Uterus (tissue), 2 donors: ENCODE measurements around the gene BAHD1.

Source experiments
- POLR2A ChIP-seq, 2 donors: fragments of 450-650 bp; IDR thresholded peaks; one replicate each; pipeline ENCODE4 v1.6.1; 2016; ENCODE audit warnings: antibody characterized with exemption in 2 of 2, mild to moderate bottlenecking in 1 of 2, moderate library complexity in 1 of 2
- TF ChIP-seq, protein P1 (sequence below), 4 experiments: fragments of 200-600 bp in 2 of 4; fragments of 450-650 bp in 2 of 4; sonication (generic) in 2 of 4; IDR thresholded peaks; one replicate each; pipeline ENCODE4 v1.5.1; 2016 to 2019; ENCODE audit warnings: antibody characterized with exemption in 4 of 4, mild to moderate bottlenecking in 2 of 4, moderate library complexity in 1 of 4

DNA sequence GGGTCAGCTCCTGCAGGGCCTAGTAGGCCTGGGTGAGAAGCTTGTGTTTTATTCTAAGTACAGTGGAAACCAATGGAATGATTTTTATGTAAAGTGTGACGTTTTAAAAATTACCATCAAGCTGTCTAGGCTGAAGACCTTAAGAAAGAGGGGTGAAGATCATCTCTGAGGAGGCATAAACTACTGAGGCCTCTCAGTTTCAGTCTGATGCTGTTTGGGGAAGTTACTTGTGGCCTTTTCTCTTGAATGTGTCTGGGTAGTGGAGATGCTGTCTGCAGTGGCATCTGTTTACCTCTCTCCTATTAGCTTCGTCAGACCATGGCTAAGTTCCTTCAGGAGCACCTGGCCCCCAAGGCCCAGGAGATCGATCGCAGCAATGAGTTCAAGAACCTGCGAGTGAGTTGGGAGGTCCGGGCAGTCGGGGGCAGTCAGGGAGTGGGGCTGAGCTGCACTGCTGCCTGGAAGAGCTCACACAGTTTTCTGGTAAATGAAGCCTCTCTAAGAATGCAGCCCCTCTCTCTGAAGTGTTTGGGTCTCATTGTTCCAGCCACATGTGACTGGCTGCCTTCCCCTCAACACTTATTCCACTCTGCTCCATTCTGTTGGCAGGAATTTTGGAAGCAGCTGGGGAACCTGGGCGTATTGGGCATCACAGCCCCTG is 33.3 kb upstream of the BAHD1 start:
- TF ChIP-seq, protein P1, sequence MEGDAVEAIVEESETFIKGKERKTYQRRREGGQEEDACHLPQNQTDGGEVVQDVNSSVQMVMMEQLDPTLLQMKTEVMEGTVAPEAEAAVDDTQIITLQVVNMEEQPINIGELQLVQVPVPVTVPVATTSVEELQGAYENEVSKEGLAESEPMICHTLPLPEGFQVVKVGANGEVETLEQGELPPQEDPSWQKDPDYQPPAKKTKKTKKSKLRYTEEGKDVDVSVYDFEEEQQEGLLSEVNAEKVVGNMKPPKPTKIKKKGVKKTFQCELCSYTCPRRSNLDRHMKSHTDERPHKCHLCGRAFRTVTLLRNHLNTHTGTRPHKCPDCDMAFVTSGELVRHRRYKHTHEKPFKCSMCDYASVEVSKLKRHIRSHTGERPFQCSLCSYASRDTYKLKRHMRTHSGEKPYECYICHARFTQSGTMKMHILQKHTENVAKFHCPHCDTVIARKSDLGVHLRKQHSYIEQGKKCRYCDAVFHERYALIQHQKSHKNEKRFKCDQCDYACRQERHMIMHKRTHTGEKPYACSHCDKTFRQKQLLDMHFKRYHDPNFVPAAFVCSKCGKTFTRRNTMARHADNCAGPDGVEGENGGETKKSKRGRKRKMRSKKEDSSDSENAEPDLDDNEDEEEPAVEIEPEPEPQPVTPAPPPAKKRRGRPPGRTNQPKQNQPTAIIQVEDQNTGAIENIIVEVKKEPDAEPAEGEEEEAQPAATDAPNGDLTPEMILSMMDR (IDR thresholded peaks at IDR 0.05): no peak
- TF ChIP-seq POLR2A (IDR thresholded peaks at IDR 0.05): no peak
